HCT116 (cell line): ENCODE data around the gene RIC8A. TPM values are rescaled to one million over a fixed set of nuclear protein-coding genes. Genes with fewer than 3 reads are reported as not detected.

Source experiments
- ATAC-seq: fragments of 200-7000 bp; cut with Tn5 transposase; 2 replicates; pipeline ENCODE4 v1.9.1; 2020; ENCODE audit warnings: mild to moderate bottlenecking, moderate library complexity
- BruUV-seq: library from RNA; stranded (reverse); fragments of 400-500 nt; replicated peaks from 2 replicates; lab custom pipeline; 2021; lab: Mats Ljungman, UMichigan
- CTCF ChIA-PET: fragments of 300-600 bp; sonication (Branson Sonifier 250); formaldehyde crosslinking; loops from one replicate; lab custom pipeline; 2021; ENCODE audit warnings: antibody characterized with exemption; lab: Charles Lee
- POLR2A ChIA-PET: fragments of 300-600, 350-600 bp; sonication (Branson Sonifier 250); formaldehyde crosslinking; loops from one replicate; lab custom pipeline; 2021; ENCODE audit warnings: antibody characterized with exemption; lab: Charles Lee
- RAD21 ChIA-PET, 2 experiments: fragments of 300-600 bp; sonication (Branson Sonifier 250); formaldehyde crosslinking; loops; one replicate each; lab custom pipeline; 2023; ENCODE audit warnings: low total read pairs in 2 of 2; ENCODE audit not compliant: uncharacterized antibody in 2 of 2, unreplicated experiment in 2 of 2, low non-redundant PET in 1 of 2; lab: Charles Lee
- DNase-seq: peaks from one replicate; pipeline ENCODE4 v3.0.0-alpha.2; 2010; ENCODE audit warnings: low read depth, low spot score
- H2AFZ ChIP-seq: fragments of 200-600 bp; shearing (Covaris generic), sonication (generic); 2 replicates; pipeline ENCODE4 v1.6.1; 2017; ENCODE audit warnings: low read depth, mixed run types, mixed read lengths, antibody characterized with exemption, low read length; ENCODE audit not compliant: poor library complexity, severe bottlenecking
- H3K27ac ChIP-seq: 2 replicates; pipeline ENCODE4 v1.5.1; 2012; ENCODE audit warnings: low read depth, low read length
- H3K27me3 ChIP-seq: fragments of 200-600 bp; sonication (generic); 2 replicates; pipeline ENCODE4 v1.6.1; 2016; ENCODE audit warnings: mixed run types, low read length, mixed read lengths; ENCODE audit not compliant: insufficient read depth
- H3K36me3 ChIP-seq, 2 experiments: fragments of 200-500 bp in 1 of 2; fragments of 200-600 bp in 1 of 2; sonication (Bioruptor generic) in 1 of 2; sonication (generic) in 1 of 2; 2 replicates each; pipeline versions ENCODE4 v1.5.1 to v1.6.1; 2014 to 2016; ENCODE audit warnings: low read length in 2 of 2, inconsistent platforms in 1 of 2, mixed read lengths in 1 of 2, mixed run types in 1 of 2; ENCODE audit not compliant: insufficient read depth in 2 of 2, control insufficient read depth in 1 of 2
- H3K4me1 ChIP-seq, 2 experiments: fragments of 200-600 bp in 1 of 2; sonication (generic) in 1 of 2; 2 replicates each; pipeline versions ENCODE4 v1.5.1 to v1.6.1; 2012 to 2017; ENCODE audit warnings: low read length in 2 of 2, inconsistent platforms in 1 of 2, mild to moderate bottlenecking in 1 of 2, mixed read lengths in 1 of 2, mixed run types in 1 of 2, moderate library complexity in 1 of 2; ENCODE audit not compliant: insufficient read depth in 2 of 2, control insufficient read depth in 1 of 2
- H3K4me2 ChIP-seq: fragments of 200-600 bp; sonication (generic); 2 replicates; pipeline ENCODE4 v1.6.1; 2017; ENCODE audit warnings: mixed run types, low read length, mixed read lengths
- H3K4me3 ChIP-seq, 2 experiments: fragments of 200-600 bp in 1 of 2; sonication (generic) in 1 of 2; replicated peaks in 1 of 2; 2 replicates each; pipeline ENCODE4 v1.5.1; 2011 to 2016; ENCODE audit warnings: low read length in 2 of 2, control low read depth in 1 of 2, low read depth in 1 of 2, mild to moderate bottlenecking in 1 of 2, mixed read lengths in 1 of 2, mixed run types in 1 of 2
- H3K79me2 ChIP-seq: fragments of 200-600 bp; sonication (generic); 2 replicates; pipeline ENCODE4 v1.6.1; 2017; ENCODE audit warnings: mild to moderate bottlenecking, mixed run types, low read length, moderate library complexity, mixed read lengths; ENCODE audit not compliant: insufficient read depth
- H3K9ac ChIP-seq: fragments of 200-600 bp; sonication (generic); 2 replicates; pipeline ENCODE4 v1.6.1; 2016; ENCODE audit warnings: low read length, mixed read lengths
- H3K9me2 ChIP-seq: fragments of 200-600 bp; sonication (generic), shearing (Covaris generic); 2 replicates; pipeline ENCODE4 v1.6.1; 2017; ENCODE audit warnings: mixed run types, mild to moderate bottlenecking, moderate library complexity; ENCODE audit not compliant: insufficient read depth
- H3K9me3 ChIP-seq, 2 experiments: fragments of 200-500 bp in 1 of 2; fragments of 200-600 bp in 1 of 2; sonication (Bioruptor generic) in 1 of 2; sonication (generic) in 1 of 2; 2 replicates each; pipeline ENCODE4 v1.6.1; 2014 to 2017; ENCODE audit warnings: low read length in 2 of 2, mixed read lengths in 2 of 2, inconsistent platforms in 1 of 2, low read depth in 1 of 2, mild to moderate bottlenecking in 1 of 2, mixed run types in 1 of 2, moderate library complexity in 1 of 2; ENCODE audit not compliant: control insufficient read depth in 1 of 2, insufficient read depth in 1 of 2
- H4K20me1 ChIP-seq: fragments of 200-600 bp; sonication (generic), shearing (Covaris generic); 2 replicates; pipeline ENCODE4 v1.6.1; 2017; ENCODE audit warnings: mixed run types, mild to moderate bottlenecking, moderate library complexity; ENCODE audit not compliant: insufficient read depth
- CEBPB ChIP-seq: IDR thresholded peaks from 2 replicates; pipeline ENCODE4 v1.6.1; 2012; ENCODE audit warnings: low read depth
- EGR1 ChIP-seq: IDR thresholded peaks from 2 replicates; pipeline ENCODE4 v1.6.1; 2012; ENCODE audit warnings: low read depth
- ELF1 ChIP-seq: IDR thresholded peaks from 2 replicates; pipeline ENCODE4 v1.6.1; 2012; ENCODE audit warnings: low read depth, borderline replicate concordance
- FOSL1 ChIP-seq: IDR thresholded peaks from 2 replicates; pipeline ENCODE4 v1.6.1; 2012; ENCODE audit warnings: low read depth
- JUND ChIP-seq: IDR thresholded peaks from 2 replicates; pipeline ENCODE4 v1.6.1; 2012
- MAX ChIP-seq: IDR thresholded peaks from 2 replicates; pipeline ENCODE4 v1.6.1; 2012
- SIN3A ChIP-seq: IDR thresholded peaks from 2 replicates; pipeline ENCODE4 v1.6.1; 2012; ENCODE audit warnings: low read depth
- SP1 ChIP-seq: IDR thresholded peaks from 2 replicates; pipeline ENCODE4 v1.6.1; 2012; ENCODE audit warnings: low read depth
- SRF ChIP-seq: IDR thresholded peaks from 2 replicates; pipeline ENCODE4 v1.6.1; 2012; ENCODE audit warnings: low read depth
- TCF7L2 ChIP-seq: IDR thresholded peaks from 2 replicates; pipeline ENCODE4 v1.7.0; 2011; ENCODE audit warnings: borderline replicate concordance, inconsistent platforms; ENCODE audit not compliant: insufficient read depth, insufficient read length; ENCODE audit errors: extremely low read depth
- YY1 ChIP-seq: IDR thresholded peaks from 2 replicates; pipeline ENCODE4 v1.6.1; 2011; ENCODE audit warnings: low read length, low read depth, moderate library complexity, mild to moderate bottlenecking; ENCODE audit not compliant: insufficient replicate concordance; ENCODE audit errors: extremely low read depth
- ZBTB33 ChIP-seq: IDR thresholded peaks from 2 replicates; pipeline ENCODE4 v1.6.1; 2011; ENCODE audit warnings: mild to moderate bottlenecking, low read length, moderate library complexity; ENCODE audit not compliant: insufficient replicate concordance; ENCODE audit errors: extremely low read depth
- ZNF274 ChIP-seq: fragments of 200-500 bp; sonication (Bioruptor generic); IDR thresholded peaks from 2 replicates; pipeline ENCODE4 v1.6.1; 2014; ENCODE audit warnings: mild to moderate bottlenecking, low read depth, low read length, inconsistent platforms
- intact Hi-C: fragments of 100-400 bp; cut with micrococcal nuclease; formaldehyde crosslinking; loops from 2 replicates; pipeline ENCODE4 v1.10.0; 2022
- total RNA-seq: library from RNA; stranded (reverse); gene quantifications from one replicate; pipeline ENCODE4 v1.2.1, GENCODE V29; 2021; ENCODE audit not compliant: unreplicated experiment
- TF ChIP-seq, protein P1 (sequence below), 3 experiments: fragments of 200-600 bp in 1 of 3; sonication (generic) in 1 of 3; IDR thresholded peaks in 2 of 3; conservative IDR thresholded peaks in 1 of 3; 2 replicates each; pipeline ENCODE4 v1.5.1; 2012 to 2017; ENCODE audit warnings: low read depth in 2 of 3, low read length in 2 of 3, antibody characterized with exemption in 1 of 3, borderline replicate concordance in 1 of 3, control low read depth in 1 of 3, mild to moderate bottlenecking in 1 of 3, mixed read lengths in 1 of 3, mixed run types in 1 of 3, moderate library complexity in 1 of 3; ENCODE audit not compliant: insufficient read depth in 1 of 3

RIC8A gene
- total RNA-seq, 1 experiment from 2014 or later, result 75.2 TPM

- ChIA-PET CTCF (no interaction called here), POLR2A (no interaction called here), RAD21 (no interaction called here)
- peak overlapping the region; percentile 76 to 99 for H3K4me3 ChIP-seq
- H3K9ac ChIP-seq, result peak overlapping the region; percentile 89
- peaks cover 16 to 24% of the 10 kb centered on the region in 2 experiments for H3K4me1 ChIP-seq
- no peaks in the 10 kb centered on the region for H4K20me1 ChIP-seq
- H3K36me3 ChIP-seq, result peaks cover 39 to 55% of the 10 kb centered on the region in 2 experiments
- BruUV-seq, result no TSS peak
- intact Hi-C loops, result no loop called here
- no peaks in the 10 kb centered on the region for H3K9me3 ChIP-seq
- peaks cover 62% of the 10 kb centered on the region for H3K79me2 ChIP-seq
- H3K27ac ChIP-seq, result peak overlapping the region; percentile 94
- H2AFZ ChIP-seq, result no peak overlapping the region
- peak overlapping the region; percentile 91 for H3K4me2 ChIP-seq
- DNase-seq (no peak), ATAC-seq (no peak)
- H3K27me3 ChIP-seq, result no peaks in the 10 kb centered on the region
- H3K9me2 ChIP-seq, result no peaks in the 10 kb centered on the region
- TF ChIP-seq EGR1 (no peak), MAX (no peak), JUND (no peak), SP1 (no peak), FOSL1 (no peak), ZBTB33 (no peak), TCF7L2 (no peak), SRF (no peak), YY1 (no peak), ELF1 (no peak), CEBPB (no peak), ZNF274 (no peak), SIN3A (no peak)
- TF ChIP-seq, protein P1, sequence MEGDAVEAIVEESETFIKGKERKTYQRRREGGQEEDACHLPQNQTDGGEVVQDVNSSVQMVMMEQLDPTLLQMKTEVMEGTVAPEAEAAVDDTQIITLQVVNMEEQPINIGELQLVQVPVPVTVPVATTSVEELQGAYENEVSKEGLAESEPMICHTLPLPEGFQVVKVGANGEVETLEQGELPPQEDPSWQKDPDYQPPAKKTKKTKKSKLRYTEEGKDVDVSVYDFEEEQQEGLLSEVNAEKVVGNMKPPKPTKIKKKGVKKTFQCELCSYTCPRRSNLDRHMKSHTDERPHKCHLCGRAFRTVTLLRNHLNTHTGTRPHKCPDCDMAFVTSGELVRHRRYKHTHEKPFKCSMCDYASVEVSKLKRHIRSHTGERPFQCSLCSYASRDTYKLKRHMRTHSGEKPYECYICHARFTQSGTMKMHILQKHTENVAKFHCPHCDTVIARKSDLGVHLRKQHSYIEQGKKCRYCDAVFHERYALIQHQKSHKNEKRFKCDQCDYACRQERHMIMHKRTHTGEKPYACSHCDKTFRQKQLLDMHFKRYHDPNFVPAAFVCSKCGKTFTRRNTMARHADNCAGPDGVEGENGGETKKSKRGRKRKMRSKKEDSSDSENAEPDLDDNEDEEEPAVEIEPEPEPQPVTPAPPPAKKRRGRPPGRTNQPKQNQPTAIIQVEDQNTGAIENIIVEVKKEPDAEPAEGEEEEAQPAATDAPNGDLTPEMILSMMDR (IDR thresholded peaks at IDR 0.05 in 2 of 3, conservative IDR thresholded peaks at IDR 0.05 in 1 of 3; ENCODE audit: borderline replicate concordance in 1 of 3, insufficient read depth in 1 of 3, low read depth in 2 of 3, low read length in 2 of 3), result no peak
Observed at GRCh38 chr11:210122-210802, 2.8 kb downstream of the RIC8A start.
